ENCODE results near the gene RALA. TPM values are rescaled to one million over a fixed set of nuclear protein-coding genes. Genes with fewer than 3 reads are reported as not detected.
"Not testable (repeated sequence)": the region's sequence is repeated elsewhere in the genome, so short reads cannot be mapped to it uniquely, and the experiment has no call there.

Gene RALA
- total RNA-seq, 3 donors from 2014 or later: 16.7 to 25.0 (median 18.7) TPM

- no peak overlapping the region for H3K4me3 ChIP-seq
- no peaks in the 10 kb centered on the region for H3K36me3 ChIP-seq
- H3K27ac ChIP-seq: no peak overlapping the region
- intact Hi-C loops (cut with DNase I; ENCODE audit: low total_unique reads): no loop called here
- H3K27me3 ChIP-seq: no peaks in the 10 kb centered on the region
- H3K9me3 ChIP-seq: no peaks in the 10 kb centered on the region
- no peaks in the 10 kb centered on the region for H3K4me1 ChIP-seq
- TF ChIP-seq POLR2A (IDR thresholded peaks at IDR 0.05): no peak
- peak in 1 of 3 donors; percentile 48 for TF ChIP-seq POLR2AphosphoS5 (IDR thresholded peaks at IDR 0.05)
- peak; percentile 55 to 75 (median 70) for TF ChIP-seq CTCF (IDR thresholded peaks at IDR 0.05)
- peak; percentile 68 to 74 for DNase-seq (ENCODE audit: low spot score in 2 of 2)
Measured at GRCh38 chr7:39746103-39746819, 122.9 kb downstream of the RALA start.

- Histone ChIP-seq H3K9me3 (no peaks in the 10 kb centered on the region), H3K36me3 (no peaks in the 10 kb centered on the region), H3K27ac (no peak overlapping the region), H3K4me3 (no peak overlapping the region), H3K4me1 (peaks cover 0 to 1% of the 10 kb centered on the region in 2 donors), H3K27me3 (no peaks in the 10 kb centered on the region)
- intact Hi-C loops (cut with DNase I; ENCODE audit: low total_unique reads): no loop called here
- no peak for DNase-seq (ENCODE audit: low spot score in 2 of 2)
- TF ChIP-seq CTCF (IDR thresholded peaks at IDR 0.05): no peak
- TF ChIP-seq POLR2AphosphoS5 (IDR thresholded peaks at IDR 0.05): no peak
- TF ChIP-seq POLR2A (IDR thresholded peaks at IDR 0.05): no peak
Measured at GRCh38 chr7:39749177-39749576, 125.8 kb downstream of the RALA start.

- intact Hi-C loops (cut with DNase I; ENCODE audit: low total_unique reads): no loop called here
- no peak overlapping the region for H3K4me3 ChIP-seq
- TF ChIP-seq CTCF (IDR thresholded peaks at IDR 0.05): no peak
- no peak for TF ChIP-seq POLR2AphosphoS5 (IDR thresholded peaks at IDR 0.05)
- TF ChIP-seq POLR2A (IDR thresholded peaks at IDR 0.05): no peak
- no peaks in the 10 kb centered on the region for H3K27me3 ChIP-seq
- no peaks in the 10 kb centered on the region for H3K36me3 ChIP-seq
- peaks cover 0 to 5% of the 10 kb centered on the region in 2 donors for H3K4me1 ChIP-seq
- DNase-seq (ENCODE audit: low spot score in 2 of 2): no peak
- H3K9me3 ChIP-seq: no peaks in the 10 kb centered on the region
- H3K27ac ChIP-seq: no peak overlapping the region
Measured at GRCh38 chr7:39749717-39750116, 126.3 kb downstream of the RALA start.

- DNase-seq (ENCODE audit: low spot score in 2 of 2): no peak
- peaks cover 0 to 5% of the 10 kb centered on the region in 2 donors for H3K4me1 ChIP-seq
- no peak for TF ChIP-seq POLR2AphosphoS5 (IDR thresholded peaks at IDR 0.05)
- TF ChIP-seq POLR2A (IDR thresholded peaks at IDR 0.05): no peak
- no peak for TF ChIP-seq CTCF (IDR thresholded peaks at IDR 0.05)
- no peaks in the 10 kb centered on the region for H3K27me3 ChIP-seq
- no peak overlapping the region for H3K27ac ChIP-seq
- H3K9me3 ChIP-seq: no peaks in the 10 kb centered on the region
- intact Hi-C loops (cut with DNase I; ENCODE audit: low total_unique reads): no loop called here
- no peaks in the 10 kb centered on the region for H3K36me3 ChIP-seq
- no peak overlapping the region for H3K4me3 ChIP-seq
Measured at GRCh38 chr7:39750253-39751077, 127.1 kb downstream of the RALA start.

- H3K36me3 ChIP-seq; DNase-seq (ENCODE audit: low spot score in 2 of 2); H3K27me3 ChIP-seq; H3K4me1 ChIP-seq; H3K4me3 ChIP-seq; intact Hi-C loops (cut with DNase I; ENCODE audit: low total_unique reads); H3K27ac ChIP-seq; H3K9me3 ChIP-seq: not testable (repeated sequence)
Measured at GRCh38 chr7:39753237-39753636, 129.9 kb downstream of the RALA start.
